ENCODE measurements around the gene NCOA7.
"Not testable (repeated sequence)": the region's sequence is repeated elsewhere in the genome, so short reads cannot be mapped to it uniquely, and the experiment has no call there.

Gene NCOA7

GRCh38 chr6:125795301-125795700, 4.5 kb downstream of the NCOA7 start:
- H3K36me3 Mint-ChIP-seq, result peaks cover 12% of the 10 kb centered on the region
- H3K9me3 Mint-ChIP-seq, result no peaks in the 10 kb centered on the region
- H3K4me1 Mint-ChIP-seq, result peaks cover 61% of the 10 kb centered on the region
- peak overlapping the region; percentile 45 for H3K4me3 Mint-ChIP-seq
- H3K27me3 Mint-ChIP-seq, result no peaks in the 10 kb centered on the region
- peak overlapping the region; percentile 92 for H3K27ac Mint-ChIP-seq

GRCh38 chr6:125797120-125797885, 6.5 kb downstream of the NCOA7 start:
- peaks cover 17% of the 10 kb centered on the region for H3K36me3 Mint-ChIP-seq
- H3K27ac Mint-ChIP-seq, result peak overlapping the region; percentile 30
- no peaks in the 10 kb centered on the region for H3K27me3 Mint-ChIP-seq
- H3K4me1 Mint-ChIP-seq, result peaks cover 54% of the 10 kb centered on the region
- no peaks in the 10 kb centered on the region for H3K9me3 Mint-ChIP-seq
- peak overlapping the region; percentile 11 for H3K4me3 Mint-ChIP-seq

- Mint-ChIP-seq H3K27me3 (no peaks in the 10 kb centered on the region), H3K4me3 (peak overlapping the region; percentile 11), H3K36me3 (peaks cover 17% of the 10 kb centered on the region), H3K4me1 (peaks cover 54% of the 10 kb centered on the region), H3K27ac (peak overlapping the region; percentile 30), H3K9me3 (no peaks in the 10 kb centered on the region)
These were observed 7.2 kb downstream of the NCOA7 start for GRCh38 chr6:125797886-125798444.

GRCh38 chr6:125798734-125799508, 8.2 kb downstream of the NCOA7 start:
- Mint-ChIP-seq H3K27ac (no peak overlapping the region), H3K9me3 (no peaks in the 10 kb centered on the region), H3K27me3 (no peaks in the 10 kb centered on the region), H3K36me3 (peaks cover 16% of the 10 kb centered on the region), H3K4me1 (peaks cover 54% of the 10 kb centered on the region), H3K4me3 (peak overlapping the region; percentile 11)

- H3K27ac Mint-ChIP-seq, result no peak overlapping the region
- peaks cover 19% of the 10 kb centered on the region for H3K36me3 Mint-ChIP-seq
- H3K4me3 Mint-ChIP-seq, result no peak overlapping the region
- no peaks in the 10 kb centered on the region for H3K9me3 Mint-ChIP-seq
- peaks cover 54% of the 10 kb centered on the region for H3K4me1 Mint-ChIP-seq
- H3K27me3 Mint-ChIP-seq, result no peaks in the 10 kb centered on the region
These were observed 11.6 kb downstream of the NCOA7 start for GRCh38 chr6:125802383-125802782.

- Mint-ChIP-seq H3K4me3 (no peak overlapping the region), H3K36me3 (peaks cover 20% of the 10 kb centered on the region), H3K9me3 (no peaks in the 10 kb centered on the region), H3K4me1 (peaks cover 55% of the 10 kb centered on the region), H3K27ac (peak overlapping the region; percentile 43), H3K27me3 (no peaks in the 10 kb centered on the region)
These were observed 12.2 kb downstream of the NCOA7 start for GRCh38 chr6:125802943-125803377.

GRCh38 chr6:125804264-125804663, 13.5 kb downstream of the NCOA7 start:
- H3K27me3 Mint-ChIP-seq, result no peaks in the 10 kb centered on the region
- no peaks in the 10 kb centered on the region for H3K9me3 Mint-ChIP-seq
- H3K4me3 Mint-ChIP-seq, result peak overlapping the region; percentile 0
- peaks cover 62% of the 10 kb centered on the region for H3K4me1 Mint-ChIP-seq
- peaks cover 24% of the 10 kb centered on the region for H3K36me3 Mint-ChIP-seq
- H3K27ac Mint-ChIP-seq, result no peak overlapping the region

GRCh38 chr6:125804866-125805425, 14.2 kb downstream of the NCOA7 start:
- not testable (repeated sequence) for H3K27ac Mint-ChIP-seq, H3K4me3 Mint-ChIP-seq, H3K27me3 Mint-ChIP-seq, H3K9me3 Mint-ChIP-seq
- Mint-ChIP-seq H3K36me3 (peaks cover 24% of the 10 kb centered on the region), H3K4me1 (peaks cover 67% of the 10 kb centered on the region)

- Mint-ChIP-seq H3K27ac (peak overlapping the region; percentile 79), H3K36me3 (peaks cover 26% of the 10 kb centered on the region), H3K4me1 (peaks cover 82% of the 10 kb centered on the region), H3K9me3 (no peaks in the 10 kb centered on the region), H3K4me3 (peak overlapping the region; percentile 43), H3K27me3 (no peaks in the 10 kb centered on the region)
These were observed 16.1 kb downstream of the NCOA7 start for GRCh38 chr6:125806813-125807212.

- Mint-ChIP-seq H3K4me1 (peaks cover 82% of the 10 kb centered on the region), H3K27me3 (no peaks in the 10 kb centered on the region), H3K36me3 (peaks cover 25% of the 10 kb centered on the region), H3K4me3 (peak overlapping the region; percentile 43), H3K9me3 (no peaks in the 10 kb centered on the region), H3K27ac (peak overlapping the region; percentile 80)
These were observed 16.5 kb downstream of the NCOA7 start for GRCh38 chr6:125807293-125807692.

GRCh38 chr6:125808060-125808459, 17.3 kb downstream of the NCOA7 start:
- Mint-ChIP-seq H3K27ac (peak overlapping the region; percentile 82), H3K27me3 (no peaks in the 10 kb centered on the region), H3K4me3 (peak overlapping the region; percentile 42), H3K9me3 (no peaks in the 10 kb centered on the region), H3K4me1 (peaks cover 82% of the 10 kb centered on the region), H3K36me3 (peaks cover 29% of the 10 kb centered on the region)

- Mint-ChIP-seq H3K27ac (no peak overlapping the region), H3K4me3 (no peak overlapping the region), H3K36me3 (peaks cover 27% of the 10 kb centered on the region), H3K4me1 (peaks cover 78% of the 10 kb centered on the region), H3K9me3 (no peaks in the 10 kb centered on the region), H3K27me3 (no peaks in the 10 kb centered on the region)
These were observed 17.8 kb downstream of the NCOA7 start for GRCh38 chr6:125808591-125808990.

- Mint-ChIP-seq H3K27ac (no peak overlapping the region), H3K4me1 (peaks cover 74% of the 10 kb centered on the region), H3K4me3 (no peak overlapping the region), H3K36me3 (peaks cover 26% of the 10 kb centered on the region), H3K9me3 (no peaks in the 10 kb centered on the region), H3K27me3 (no peaks in the 10 kb centered on the region)
These were observed 18.9 kb downstream of the NCOA7 start for GRCh38 chr6:125809570-125810170.

- H3K27me3 Mint-ChIP-seq, result no peaks in the 10 kb centered on the region
- peaks cover 81% of the 10 kb centered on the region for H3K4me1 Mint-ChIP-seq
- no peak overlapping the region for H3K27ac Mint-ChIP-seq
- no peaks in the 10 kb centered on the region for H3K9me3 Mint-ChIP-seq
- peaks cover 28% of the 10 kb centered on the region for H3K36me3 Mint-ChIP-seq
- H3K4me3 Mint-ChIP-seq, result no peak overlapping the region
These were observed 19.7 kb downstream of the NCOA7 start for GRCh38 chr6:125810445-125810844.

- no peak overlapping the region for H3K27ac Mint-ChIP-seq
- peaks cover 31% of the 10 kb centered on the region for H3K36me3 Mint-ChIP-seq
- H3K4me3 Mint-ChIP-seq, result no peak overlapping the region
- peaks cover 81% of the 10 kb centered on the region for H3K4me1 Mint-ChIP-seq
- H3K27me3 Mint-ChIP-seq, result no peaks in the 10 kb centered on the region
- no peaks in the 10 kb centered on the region for H3K9me3 Mint-ChIP-seq
These were observed 20.5 kb downstream of the NCOA7 start for GRCh38 chr6:125811259-125811658.
